Left lung (tissue), 10 donors: ENCODE measurements around the gene GHRH. TPM values are rescaled to one million over a fixed set of nuclear protein-coding genes. Genes with fewer than 3 reads are reported as not detected.

Source experiments
- ATAC-seq: fragments of 200-7000 bp; cut with Tn5 transposase; one replicate; pipeline ENCODE4 v1.9.1; 2020; ENCODE audit warnings: moderate library complexity
- DNase-seq, 4 donors: peaks; one replicate each; pipeline ENCODE4 v3.0.0-alpha.2; 2013 to 2020
- H3K27ac ChIP-seq, 2 donors: fragments of 200-600 bp; sonication (generic) in 1 of 2; one replicate each; pipeline versions ENCODE4 v1.5.0 to v1.8.0; 2020 to 2021
- H3K27me3 ChIP-seq, 2 donors: fragments of 200-600 bp; sonication (generic) in 1 of 2; one replicate each; pipeline versions ENCODE4 v1.5.0 to v1.8.0; 2020 to 2021
- H3K36me3 ChIP-seq, 2 donors: fragments of 200-600 bp; sonication (generic) in 1 of 2; one replicate each; pipeline versions ENCODE4 v1.5.0 to v1.8.0; 2020 to 2021
- H3K4me1 ChIP-seq, 2 donors: fragments of 200-600 bp; one replicate each; pipeline ENCODE4 v1.8.0; 2021
- H3K4me3 ChIP-seq, 2 donors: fragments of 200-600 bp; sonication (generic) in 1 of 2; one replicate each; pipeline versions ENCODE4 v1.5.0 to v1.8.0; 2020 to 2021; ENCODE audit warnings: mild to moderate bottlenecking in 1 of 2
- H3K9me3 ChIP-seq, 2 donors: fragments of 200-600 bp; sonication (generic) in 1 of 2; one replicate each; pipeline versions ENCODE4 v1.5.0 to v1.8.0; 2020 to 2021
- CTCF ChIP-seq, 2 donors: fragments of 200-600 bp; sonication (generic) in 1 of 2; IDR thresholded peaks; one replicate each; pipeline versions ENCODE4 v1.5.0 to v1.8.0; 2021; ENCODE audit warnings: antibody characterized with exemption in 2 of 2
- intact Hi-C, 2 donors: fragments of 100-400 bp; cut with DNase I; formaldehyde crosslinking; loops; one replicate each; pipeline versions ENCODE4 v1.11.2 to v1.14.2; 2022
- polyA plus RNA-seq, 6 donors: library from polyadenylated mRNA; unstranded; fragments of 120-200 nt; gene quantifications; one replicate each; pipeline ENCODE4 v1.2.1, GENCODE V29; 2013; ENCODE audit not compliant: insufficient read length in 6 of 6
- total RNA-seq, 2 donors: library from RNA; stranded (reverse); fragmentation: NEBNext Ultra II Directional; extraction: Animal tissue kit (Norgen Biotek cat#: 25700); gene quantifications; one replicate each; pipeline ENCODE4 v1.2.1, GENCODE V29; 2021
- donor health status: DM: no; HTN: yes; CAD: no.
- donor health status: DM: no; HTN: no; CAD: no.

The GHRH gene
- total and polyA plus RNA-seq, 8 donors, result not detected

- no peak for ATAC-seq
- Histone ChIP-seq H3K27me3 (no peaks in the 10 kb centered on the region), H3K4me3 (no peak overlapping the region), H3K4me1 (peaks cover 16 to 61% of the 10 kb centered on the region in 2 donors), H3K27ac (peak overlapping the region in 1 of 2 donors; percentile 30), H3K9me3 (no peaks in the 10 kb centered on the region), H3K36me3 (peaks cover 0 to 41% of the 10 kb centered on the region in 2 donors)
- no peak for TF ChIP-seq CTCF (IDR thresholded peaks at IDR 0.05)
- intact Hi-C loops, result no loop called here
- no peak for DNase-seq
Observed at GRCh38 chr20:37297066-37297736, 35.6 kb upstream of the GHRH start.

GRCh38 chr20:37296371-37296770 is 34.8 kb upstream of the GHRH start:
- Histone ChIP-seq H3K4me1 (peaks cover 16 to 68% of the 10 kb centered on the region in 2 donors), H3K27me3 (no peaks in the 10 kb centered on the region), H3K9me3 (no peaks in the 10 kb centered on the region), H3K36me3 (peaks cover 0 to 36% of the 10 kb centered on the region in 2 donors), H3K27ac (no peak overlapping the region), H3K4me3 (no peak overlapping the region)
- intact Hi-C loops, result no loop called here
- no peak for TF ChIP-seq CTCF (IDR thresholded peaks at IDR 0.05)
- ATAC-seq, result no peak
- DNase-seq, result no peak

DNA sequence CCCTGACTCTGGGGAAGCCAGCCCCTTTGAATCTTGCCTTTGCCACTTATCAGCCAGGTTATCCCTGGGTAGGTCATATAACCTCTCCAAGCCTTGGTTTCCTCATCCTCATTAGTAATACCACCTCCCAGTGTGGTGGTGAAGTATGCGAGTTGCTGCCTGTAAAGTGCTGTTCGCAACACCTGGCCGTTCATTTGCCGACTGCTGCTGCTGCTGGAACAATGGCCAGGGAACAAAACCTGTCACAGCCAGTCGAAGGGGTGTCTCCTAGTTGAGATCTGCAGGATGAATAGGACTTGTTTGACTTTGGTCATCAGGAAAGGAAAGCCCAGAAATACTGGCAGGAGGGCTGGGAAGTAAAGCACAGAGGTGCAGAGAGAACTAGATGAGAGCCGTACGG is 34.0 kb upstream of the GHRH start:
- TF ChIP-seq CTCF (IDR thresholded peaks at IDR 0.05), result no peak
- Histone ChIP-seq H3K36me3 (peaks cover 0 to 29% of the 10 kb centered on the region in 2 donors), H3K4me1 (peaks cover 19 to 76% of the 10 kb centered on the region in 2 donors), H3K27ac (peak overlapping the region in 1 of 2 donors; percentile 87), H3K27me3 (no peaks in the 10 kb centered on the region), H3K4me3 (no peak overlapping the region), H3K9me3 (no peaks in the 10 kb centered on the region)
- DNase-seq (no peak), ATAC-seq (no peak)
- intact Hi-C loops, result no loop called here

DNA sequence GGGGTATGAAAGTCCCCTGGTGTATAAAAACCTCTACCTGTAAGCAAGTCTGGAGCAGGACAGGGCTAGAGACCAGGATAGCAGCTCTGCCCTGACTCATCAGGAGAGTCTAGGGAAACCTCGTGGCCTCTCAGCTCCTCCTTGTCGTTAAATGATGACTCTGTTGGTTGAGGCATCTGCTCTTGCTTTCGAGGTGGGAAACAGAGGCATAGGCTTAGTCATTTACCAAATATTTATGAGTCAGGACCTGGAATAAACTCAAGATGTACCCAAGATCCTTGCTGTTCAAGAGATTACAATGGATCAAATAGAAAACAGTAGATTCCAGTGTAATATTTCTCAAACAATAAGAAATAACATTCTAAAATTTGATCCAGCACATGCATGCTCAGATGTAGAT is 33.4 kb upstream of the GHRH start:
- H3K9me3 ChIP-seq, result no peaks in the 10 kb centered on the region
- ATAC-seq (peak; percentile 69), DNase-seq (no peak)
- peak overlapping the region in 1 of 2 donors; percentile 87 for H3K27ac ChIP-seq
- no peak for TF ChIP-seq CTCF (IDR thresholded peaks at IDR 0.05)
- H3K27me3 ChIP-seq, result no peaks in the 10 kb centered on the region
- H3K4me3 ChIP-seq, result no peak overlapping the region
- H3K4me1 ChIP-seq, result peaks cover 19 to 82% of the 10 kb centered on the region in 2 donors
- H3K36me3 ChIP-seq, result peaks cover 0 to 29% of the 10 kb centered on the region in 2 donors
- intact Hi-C loops, result no loop called here

DNA sequence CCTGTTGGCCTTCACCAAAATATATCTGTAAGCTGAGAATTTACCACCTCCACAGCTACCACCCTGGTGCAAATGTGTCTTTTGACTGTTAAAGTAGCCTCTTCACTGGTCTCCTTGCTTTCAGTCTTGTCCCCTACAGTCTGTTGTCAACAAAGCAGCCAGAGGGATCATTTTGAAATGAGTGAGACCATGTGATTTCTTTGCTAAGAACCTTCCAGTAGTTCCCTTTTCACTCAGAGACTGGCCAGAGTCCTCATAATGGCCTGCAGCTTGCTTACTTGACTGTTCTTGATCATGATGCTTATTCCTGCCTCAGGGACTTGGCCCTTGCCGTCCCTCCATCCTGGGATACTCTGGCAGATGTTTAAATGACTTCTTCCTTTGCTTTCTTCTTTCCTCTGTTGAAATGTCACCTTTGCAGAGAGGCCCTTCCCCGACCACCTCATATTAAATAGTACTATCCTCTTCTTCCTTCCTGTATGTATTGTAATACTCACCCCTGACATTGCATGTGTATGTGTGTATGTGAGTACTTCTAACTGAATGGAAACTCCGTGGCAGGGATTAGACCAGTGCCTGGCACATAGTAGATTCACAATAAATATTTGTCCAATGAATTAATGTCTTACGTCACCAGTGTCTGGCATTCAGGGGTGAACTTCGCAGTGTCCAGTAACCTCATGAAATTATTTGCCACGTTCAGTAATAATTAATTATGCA is 32.8 kb upstream of the GHRH start:
- TF ChIP-seq CTCF (IDR thresholded peaks at IDR 0.05), result no peak
- H3K4me1 ChIP-seq, result peaks cover 19 to 82% of the 10 kb centered on the region in 2 donors
- H3K36me3 ChIP-seq, result peaks cover 0 to 24% of the 10 kb centered on the region in 2 donors
- H3K9me3 ChIP-seq, result no peaks in the 10 kb centered on the region
- DNase-seq (no peak), ATAC-seq (peak; percentile 32)
- no peaks in the 10 kb centered on the region for H3K27me3 ChIP-seq
- intact Hi-C loops, result no loop called here
- no peak overlapping the region for H3K4me3 ChIP-seq
- H3K27ac ChIP-seq, result peak overlapping the region; percentile 57 to 87
